ENCODE measurements around the gene KCNJ14.

The KCNJ14 gene

GRCh38 chr19:48475369-48476068 lies 20.1 kb downstream of the KCNJ14 start:
- Histone ChIP-seq H3K9ac (no peak overlapping the region), H3K4me3 (ENCODE audit: low read depth, low read length) (no peak overlapping the region), H2AFZ (no peak overlapping the region), H3K27me3 (ENCODE audit: control insufficient read depth, insufficient read depth, low read length) (no peaks in the 10 kb centered on the region), H3K27ac (no peak overlapping the region), H3K36me3 (ENCODE audit: control insufficient read depth, insufficient read depth, low read length) (no peaks in the 10 kb centered on the region), H3K9me3 (ENCODE audit: control insufficient read depth, low read length) (no peaks in the 10 kb centered on the region), H3K4me1 (peaks cover 8% of the 10 kb centered on the region), H3K4me2 (ENCODE audit: low read length) (no peak overlapping the region), H3K79me2 (peaks cover 3% of the 10 kb centered on the region)
- TF ChIP-seq, protein P1, sequence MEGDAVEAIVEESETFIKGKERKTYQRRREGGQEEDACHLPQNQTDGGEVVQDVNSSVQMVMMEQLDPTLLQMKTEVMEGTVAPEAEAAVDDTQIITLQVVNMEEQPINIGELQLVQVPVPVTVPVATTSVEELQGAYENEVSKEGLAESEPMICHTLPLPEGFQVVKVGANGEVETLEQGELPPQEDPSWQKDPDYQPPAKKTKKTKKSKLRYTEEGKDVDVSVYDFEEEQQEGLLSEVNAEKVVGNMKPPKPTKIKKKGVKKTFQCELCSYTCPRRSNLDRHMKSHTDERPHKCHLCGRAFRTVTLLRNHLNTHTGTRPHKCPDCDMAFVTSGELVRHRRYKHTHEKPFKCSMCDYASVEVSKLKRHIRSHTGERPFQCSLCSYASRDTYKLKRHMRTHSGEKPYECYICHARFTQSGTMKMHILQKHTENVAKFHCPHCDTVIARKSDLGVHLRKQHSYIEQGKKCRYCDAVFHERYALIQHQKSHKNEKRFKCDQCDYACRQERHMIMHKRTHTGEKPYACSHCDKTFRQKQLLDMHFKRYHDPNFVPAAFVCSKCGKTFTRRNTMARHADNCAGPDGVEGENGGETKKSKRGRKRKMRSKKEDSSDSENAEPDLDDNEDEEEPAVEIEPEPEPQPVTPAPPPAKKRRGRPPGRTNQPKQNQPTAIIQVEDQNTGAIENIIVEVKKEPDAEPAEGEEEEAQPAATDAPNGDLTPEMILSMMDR (IDR thresholded peaks at IDR 0.05) = no peak

- Histone ChIP-seq H3K9me3 (ENCODE audit: control insufficient read depth, low read length) (no peaks in the 10 kb centered on the region), H3K4me1 (peaks cover 8% of the 10 kb centered on the region), H3K27ac (no peak overlapping the region), H3K4me3 (ENCODE audit: low read depth, low read length) (no peak overlapping the region), H3K79me2 (no peaks in the 10 kb centered on the region), H3K9ac (no peak overlapping the region), H3K36me3 (ENCODE audit: control insufficient read depth, insufficient read depth, low read length) (no peaks in the 10 kb centered on the region), H3K27me3 (ENCODE audit: control insufficient read depth, insufficient read depth, low read length) (no peaks in the 10 kb centered on the region), H3K4me2 (ENCODE audit: low read length) (no peak overlapping the region), H2AFZ (no peak overlapping the region)
- TF ChIP-seq, protein P1 (IDR thresholded peaks at IDR 0.05) = no peak
Measured at GRCh38 chr19:48476176-48476575, 20.8 kb downstream of the KCNJ14 start.

- no peaks in the 10 kb centered on the region for H3K36me3 ChIP-seq (ENCODE audit: control insufficient read depth, insufficient read depth, low read length)
Measured at GRCh38 chr19:48477067-48477685, 21.8 kb downstream of the KCNJ14 start.

DNA sequence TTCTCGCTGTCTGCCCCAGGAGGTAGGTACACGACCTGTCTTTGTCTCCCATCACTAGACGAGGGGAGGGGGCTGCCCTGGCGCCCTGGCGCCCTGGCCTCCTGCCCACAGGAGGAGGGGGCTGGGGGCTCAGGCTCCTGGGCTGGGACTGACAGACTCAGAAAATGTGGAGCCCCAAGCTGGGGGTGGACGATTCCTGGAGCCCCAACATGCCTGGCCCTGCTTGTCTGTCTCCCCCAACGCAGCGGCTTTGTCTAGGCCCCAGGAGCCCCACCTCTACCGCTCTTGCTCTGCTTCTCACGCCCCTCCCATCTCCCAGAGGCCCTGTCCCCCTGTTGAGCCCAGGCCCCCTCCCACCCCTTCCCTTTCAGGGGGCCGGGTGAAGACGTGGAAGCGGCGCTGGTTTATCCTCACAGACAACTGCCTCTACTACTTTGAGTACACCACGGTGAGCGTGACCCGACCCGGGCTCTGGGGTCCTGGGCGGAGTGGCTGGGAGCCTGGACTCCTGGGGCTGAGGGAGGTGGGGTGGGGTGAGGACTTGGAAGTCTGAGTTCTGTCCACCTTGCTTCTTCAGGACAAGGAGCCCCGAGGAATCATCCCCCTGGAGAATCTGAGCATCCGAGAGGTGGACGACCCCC lies 22.4 kb downstream of the KCNJ14 start:
- no peak overlapping the region for H2AFZ ChIP-seq
- no peaks in the 10 kb centered on the region for H3K36me3 ChIP-seq (ENCODE audit: control insufficient read depth, insufficient read depth, low read length)
- no peak overlapping the region for H3K27ac ChIP-seq
- H3K4me2 ChIP-seq (ENCODE audit: low read length) = no peak overlapping the region
- peaks cover 11% of the 10 kb centered on the region for H3K4me1 ChIP-seq
- no peaks in the 10 kb centered on the region for H3K79me2 ChIP-seq
- no peak overlapping the region for H3K4me3 ChIP-seq (ENCODE audit: low read depth, low read length)
- no peaks in the 10 kb centered on the region for H3K27me3 ChIP-seq (ENCODE audit: control insufficient read depth, insufficient read depth, low read length)
- H3K9me3 ChIP-seq (ENCODE audit: control insufficient read depth, low read length) = no peaks in the 10 kb centered on the region
- H3K9ac ChIP-seq = no peak overlapping the region
- TF ChIP-seq, protein P1 (IDR thresholded peaks at IDR 0.05) = no peak

More at GRCh38 chr19:48477067-48477685, 21.8 kb downstream of the KCNJ14 start:
- no peak overlapping the region for H2AFZ ChIP-seq
- H3K4me3 ChIP-seq (ENCODE audit: low read depth, low read length) = no peak overlapping the region
- no peak overlapping the region for H3K9ac ChIP-seq
- TF ChIP-seq, protein P1 (IDR thresholded peaks at IDR 0.05) = no peak
- no peak overlapping the region for H3K4me2 ChIP-seq (ENCODE audit: low read length)
- H3K27ac ChIP-seq = no peak overlapping the region
- H3K79me2 ChIP-seq = no peaks in the 10 kb centered on the region
- H3K27me3 ChIP-seq (ENCODE audit: control insufficient read depth, insufficient read depth, low read length) = no peaks in the 10 kb centered on the region
- peaks cover 12% of the 10 kb centered on the region for H3K4me1 ChIP-seq
- H3K9me3 ChIP-seq (ENCODE audit: control insufficient read depth, low read length) = no peaks in the 10 kb centered on the region
